NCI-H1048 (cell line): ENCODE data around the gene SORL1-AS1.
"Not testable (repeated sequence)": the region's sequence is repeated elsewhere in the genome, so short reads cannot be mapped to it uniquely, and the experiment has no call there.

Source experiments
- DNase-seq: peaks from one replicate; lab custom pipeline; 2025; lab: John Stamatoyannopoulos, UW

Gene SORL1-AS1

DNA sequence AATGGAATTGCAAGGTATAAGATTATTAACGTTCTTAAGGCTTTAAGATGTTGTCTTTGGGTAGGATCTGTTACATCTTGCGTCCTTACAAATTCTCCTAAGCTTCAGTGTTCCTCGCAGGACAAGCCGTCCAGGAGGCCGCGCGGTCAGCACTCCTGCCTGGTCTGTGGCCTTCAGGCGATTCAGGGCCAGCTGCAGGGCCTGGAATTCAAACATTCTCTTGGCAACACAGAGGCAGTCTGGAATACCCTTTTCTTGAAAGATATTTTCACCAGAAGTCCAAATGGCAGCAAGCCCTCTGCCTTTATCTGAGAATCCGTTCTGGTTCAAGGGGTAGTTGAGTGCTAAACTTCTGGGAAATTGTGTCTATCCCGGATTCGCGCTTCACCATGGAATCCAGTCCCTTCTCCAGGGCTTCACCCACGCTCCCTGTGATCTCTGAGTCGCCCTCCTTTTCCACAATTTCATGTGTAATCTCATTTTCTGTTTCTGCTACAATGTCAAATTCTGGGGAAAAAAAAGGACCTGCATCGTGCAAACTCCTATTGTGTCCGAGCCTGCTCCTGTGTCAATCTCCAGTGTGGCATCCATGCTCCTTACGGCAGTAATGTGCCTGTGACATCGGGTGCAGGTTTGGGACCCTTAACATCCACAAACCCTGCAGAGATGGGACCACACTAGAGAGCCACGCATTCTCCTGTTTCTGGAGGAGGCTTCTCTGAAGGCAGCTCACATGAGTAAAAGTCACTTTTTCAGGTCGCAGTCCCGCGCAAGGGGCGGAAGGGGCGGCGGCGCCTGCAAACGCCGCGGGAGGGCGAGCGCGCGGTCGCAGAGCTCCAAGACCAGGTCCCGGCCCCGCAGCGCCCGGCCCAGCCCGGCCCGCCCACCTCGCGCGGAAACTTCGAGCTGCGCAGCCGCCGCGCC, 26.0 kb downstream of the SORL1-AS1 start:
- no peak for DNase-seq

DNA sequence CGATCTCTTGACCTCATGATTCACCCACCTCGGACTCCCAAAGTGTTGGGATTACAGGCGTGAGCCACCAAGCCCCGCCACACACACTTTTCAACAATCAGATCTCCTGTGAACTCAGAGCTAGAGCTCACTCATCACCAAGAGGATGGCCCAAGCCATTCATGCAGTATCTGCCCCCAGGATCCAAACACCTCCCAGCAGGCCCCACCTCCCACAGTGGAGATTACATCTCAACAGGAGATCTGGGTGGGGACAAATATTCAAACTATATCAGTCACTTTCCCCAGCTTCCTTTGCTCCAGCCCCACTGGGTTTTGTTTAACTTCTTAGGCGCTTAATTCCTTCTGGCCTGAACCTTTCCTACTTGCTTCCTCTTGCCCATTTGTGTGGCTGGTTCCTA, 26.9 kb downstream of the SORL1-AS1 start:
- no peak for DNase-seq

- DNase-seq, result no peak
Measured at GRCh38 chr11:121422675-121423074, 30.1 kb downstream of the SORL1-AS1 start.

- DNase-seq, result no peak
Measured at GRCh38 chr11:121421149-121421901, 31.4 kb downstream of the SORL1-AS1 start.

DNA sequence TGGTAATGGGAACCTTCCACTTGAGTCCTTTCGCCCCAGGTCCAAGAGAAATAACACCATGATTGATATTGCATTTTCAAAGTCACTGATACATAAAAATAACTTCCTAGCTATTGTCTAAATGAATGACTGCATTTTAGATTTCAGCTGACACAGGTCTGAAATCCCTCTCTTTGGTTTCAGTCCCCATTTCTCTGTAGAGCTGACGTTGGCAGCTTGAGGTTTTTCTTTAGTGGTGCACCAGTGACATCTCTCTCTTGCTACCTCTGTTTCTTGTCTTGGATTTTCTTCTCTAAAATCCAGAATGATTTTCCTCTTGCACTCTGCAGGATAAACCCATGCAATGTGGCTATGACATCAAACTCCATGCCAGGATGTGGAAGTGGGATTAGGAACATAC, 32.4 kb downstream of the SORL1-AS1 start:
- no peak for DNase-seq

GRCh38 chr11:121419836-121420235, 32.9 kb downstream of the SORL1-AS1 start:
- no peak for DNase-seq

- DNase-seq, result no peak
Measured at GRCh38 chr11:121418625-121419114, 34.1 kb downstream of the SORL1-AS1 start.

DNA sequence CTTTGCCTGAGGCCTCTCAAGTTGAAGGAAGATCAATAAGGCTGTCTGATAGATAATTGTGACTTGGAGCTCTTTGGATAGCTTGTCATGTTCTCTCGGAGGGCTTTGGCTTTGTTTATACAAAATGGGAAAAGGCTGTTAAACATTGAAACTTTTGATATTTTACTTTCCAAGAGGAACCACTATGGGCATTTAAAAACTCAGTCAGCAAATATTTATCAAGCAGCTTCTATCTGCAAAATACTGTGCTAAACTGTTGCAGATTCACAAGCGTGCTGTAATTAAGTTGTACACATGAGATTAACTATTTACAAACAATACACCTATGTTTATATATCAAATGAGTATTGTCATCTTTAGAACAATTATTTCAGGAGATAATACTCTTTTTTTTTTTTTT, 35.2 kb downstream of the SORL1-AS1 start:
- DNase-seq, result no peak

GRCh38 chr11:121417055-121417551, 35.7 kb downstream of the SORL1-AS1 start:
- no peak for DNase-seq

GRCh38 chr11:121415856-121416255, 36.9 kb downstream of the SORL1-AS1 start:
- no peak for DNase-seq

DNA sequence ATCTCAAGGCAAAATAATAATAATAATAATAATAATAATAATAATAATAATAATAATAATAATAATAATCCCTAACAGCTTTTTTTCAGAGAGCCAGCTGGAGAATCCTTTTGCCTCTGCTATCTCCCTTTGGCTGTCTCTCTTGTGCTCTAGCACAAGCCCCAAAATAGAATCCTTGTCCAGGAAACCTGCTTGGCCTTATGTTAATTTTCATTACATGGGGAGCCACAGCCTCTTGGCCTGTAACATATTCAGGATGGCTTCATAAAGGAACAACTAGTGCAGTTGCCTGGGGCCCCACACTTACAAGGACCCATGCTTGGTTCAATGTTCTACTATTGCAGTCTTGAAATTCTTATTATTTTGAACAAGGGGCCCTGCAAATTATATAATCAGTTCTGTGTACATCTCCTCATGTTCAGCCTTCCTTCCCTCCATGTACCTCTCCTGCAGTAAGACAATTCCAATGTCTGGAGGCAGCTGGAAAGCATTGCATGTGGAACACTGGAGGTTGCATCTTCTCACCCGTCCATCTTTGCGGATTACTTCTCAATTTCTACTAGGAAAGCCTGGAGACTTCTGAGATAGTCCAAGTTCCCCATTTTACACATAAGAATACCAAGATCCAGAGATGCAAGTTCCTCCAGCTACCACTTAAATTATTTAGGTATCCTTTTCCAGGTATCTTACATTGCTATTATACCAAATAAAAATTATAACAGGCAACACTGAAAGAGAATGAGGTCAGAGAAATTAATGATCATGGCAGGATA, 38.4 kb downstream of the SORL1-AS1 start:
- DNase-seq, result no peak

DNA sequence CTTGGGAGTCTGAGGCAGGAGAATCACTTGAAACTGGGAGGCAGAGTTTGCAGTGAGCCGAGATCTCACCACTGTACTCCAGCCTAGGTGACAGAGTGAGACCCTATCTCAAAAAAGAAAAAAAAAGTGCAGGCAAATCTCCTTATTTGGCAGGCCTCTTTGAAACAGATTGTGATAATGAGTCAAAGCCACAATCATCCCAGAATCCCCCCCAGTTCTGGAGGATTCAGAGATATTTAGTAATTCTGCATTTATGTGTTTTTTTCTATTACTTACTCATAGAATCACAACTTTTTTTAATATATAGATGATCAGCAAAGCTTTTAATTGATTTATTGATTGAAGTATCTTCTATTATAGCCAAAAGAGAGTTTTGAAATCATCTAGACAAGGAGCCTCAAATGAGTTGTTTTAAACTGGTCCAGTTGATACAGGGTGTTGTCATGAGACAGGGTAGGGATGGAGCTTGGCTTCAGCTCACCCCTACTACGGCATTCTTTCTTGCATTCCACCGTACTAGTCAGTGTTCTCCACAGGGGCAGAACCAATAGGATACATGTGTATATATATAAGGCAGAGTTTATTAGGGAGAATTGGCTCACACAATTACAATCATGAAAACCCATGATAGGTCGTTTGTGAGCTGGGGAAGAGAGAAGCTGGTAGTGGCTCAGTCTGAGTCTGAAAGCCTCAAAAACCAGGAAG, 39.9 kb downstream of the SORL1-AS1 start:
- DNase-seq, result no peak

- DNase-seq, result no peak
Measured at GRCh38 chr11:121412000-121412587, 40.7 kb downstream of the SORL1-AS1 start.

GRCh38 chr11:121411330-121411729, 41.4 kb downstream of the SORL1-AS1 start:
- DNase-seq, result not testable (repeated sequence)

DNA sequence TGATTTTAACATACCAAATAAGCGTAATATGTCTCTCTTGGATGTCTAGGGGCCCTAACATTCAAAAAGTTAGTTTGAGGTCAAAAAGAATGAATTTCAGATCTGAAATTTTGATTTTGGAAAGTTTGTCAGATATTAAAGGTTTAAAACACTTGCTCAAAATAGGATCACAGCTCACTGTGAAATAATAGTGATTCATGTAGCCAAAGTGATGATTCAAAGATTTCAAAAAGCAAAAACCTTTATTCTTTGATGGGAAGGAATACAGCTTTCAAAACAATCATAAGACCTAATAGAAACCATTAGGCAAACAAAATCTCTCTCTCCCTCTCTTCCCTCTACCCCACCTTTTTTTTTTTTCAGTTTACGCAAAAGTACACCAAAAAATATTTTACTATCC, 42.7 kb downstream of the SORL1-AS1 start:
- not testable (repeated sequence) for DNase-seq

DNA sequence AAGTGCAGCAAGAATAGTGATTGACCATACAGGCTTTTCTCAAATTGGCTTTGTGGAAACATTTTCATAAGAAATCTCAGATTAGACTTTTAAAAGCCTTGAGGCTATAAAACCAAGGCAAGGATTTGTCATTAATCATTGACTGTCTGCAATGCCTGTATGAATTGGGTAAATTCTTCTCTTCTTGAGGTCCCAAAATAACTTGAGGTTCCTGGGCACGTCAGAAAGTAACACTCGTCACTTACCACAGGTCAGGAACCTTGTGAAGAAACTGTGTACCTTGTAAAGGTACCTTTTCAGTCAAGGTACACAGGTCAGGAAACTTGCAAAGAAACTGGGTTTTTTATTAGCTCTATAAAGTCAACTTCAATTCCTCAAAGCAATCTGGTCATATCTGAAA, 43.9 kb downstream of the SORL1-AS1 start:
- DNase-seq, result no peak

DNA sequence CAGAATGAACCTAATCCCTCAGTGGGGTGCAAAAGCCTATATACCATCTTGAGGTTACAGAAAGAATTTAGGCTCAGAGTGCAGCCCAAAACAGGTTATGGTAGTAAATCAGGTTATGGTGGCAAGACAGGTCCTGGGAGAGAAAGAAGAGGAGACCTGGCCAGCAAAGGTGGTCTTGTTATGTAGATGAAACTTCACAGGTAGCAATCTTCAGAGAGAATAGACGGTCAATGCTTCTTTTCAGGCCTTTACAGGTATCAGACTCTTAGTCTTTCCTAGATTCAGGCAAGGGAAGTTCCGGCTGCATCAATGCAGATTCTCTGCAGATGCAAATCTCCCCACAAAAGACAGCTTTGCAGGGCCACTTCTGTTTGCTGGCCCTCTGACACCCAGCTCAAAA, 46.5 kb downstream of the SORL1-AS1 start:
- no peak for DNase-seq

GRCh38 chr11:121405646-121406045, 47.1 kb downstream of the SORL1-AS1 start:
- no peak for DNase-seq

DNA sequence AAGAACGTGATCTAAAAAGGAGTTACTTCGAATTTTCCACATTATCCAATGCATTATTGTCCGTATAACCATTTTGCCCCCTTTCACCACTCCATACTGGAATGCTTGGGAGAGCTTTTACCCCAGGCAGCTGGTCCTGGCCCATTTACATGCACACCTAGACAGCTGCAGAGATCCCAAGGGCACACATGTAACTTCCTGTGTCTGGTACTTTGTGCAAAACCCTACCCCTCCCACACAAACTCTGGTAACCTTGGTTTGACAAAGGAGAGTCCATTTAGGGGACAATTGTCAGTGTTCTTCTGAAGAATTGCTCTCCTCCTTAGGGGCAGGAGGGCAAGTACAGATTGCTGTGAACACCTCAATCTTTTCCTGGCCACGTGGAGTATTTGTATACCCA, 58.0 kb downstream of the SORL1-AS1 start:
- DNase-seq, result no peak

DNA sequence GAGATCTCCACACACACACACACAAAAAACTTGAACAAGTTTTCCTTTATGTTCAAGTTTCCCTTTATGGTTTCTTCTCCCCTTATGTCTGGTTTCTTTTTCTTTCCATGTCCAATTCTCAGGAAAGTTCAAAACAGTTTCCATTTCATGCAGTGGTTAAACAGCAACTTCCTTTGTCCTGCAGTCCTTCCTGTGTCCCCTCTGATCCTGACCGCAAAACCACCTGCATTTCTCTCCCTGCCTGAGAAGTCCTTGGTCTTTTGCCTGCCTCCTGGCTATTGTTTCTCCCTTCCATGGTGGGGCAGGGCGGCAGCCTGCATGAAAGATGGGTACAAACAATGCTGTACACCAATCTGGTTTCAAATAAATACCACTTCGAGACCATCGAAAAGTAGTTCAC, 58.9 kb downstream of the SORL1-AS1 start:
- DNase-seq, result no peak

DNA sequence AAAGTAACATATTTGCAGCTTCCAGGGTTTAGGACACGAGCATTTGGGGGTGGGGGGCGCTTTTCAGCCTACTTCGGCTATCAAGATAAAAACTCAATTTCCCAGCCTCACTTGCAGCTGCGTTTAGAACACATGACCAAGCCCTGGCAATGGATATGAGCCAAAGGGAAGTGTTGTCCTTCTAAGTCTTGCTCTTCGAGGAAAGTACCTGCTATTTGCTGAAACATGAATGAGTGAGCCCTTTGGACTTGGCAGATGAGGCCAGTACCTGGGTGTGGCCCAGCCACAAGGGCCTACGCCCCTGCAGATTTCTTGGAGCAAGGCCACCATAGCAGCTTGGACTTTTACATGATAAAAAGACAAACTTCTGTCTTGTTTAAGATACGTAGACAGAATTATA, 60.9 kb downstream of the SORL1-AS1 start:
- DNase-seq, result no peak
